NCI-H2196 (cell line): ENCODE results near the gene ZPLD1.

ENCODE experiments used
- DNase-seq: peaks from one replicate; lab custom pipeline; 2025; ENCODE audit not compliant: unreplicated experiment; lab: John Stamatoyannopoulos, UW

ZPLD1 gene

GRCh38 chr3:102526865-102527264 is 92.0 kb downstream of the ZPLD1 start:
- no peak for DNase-seq

DNA sequence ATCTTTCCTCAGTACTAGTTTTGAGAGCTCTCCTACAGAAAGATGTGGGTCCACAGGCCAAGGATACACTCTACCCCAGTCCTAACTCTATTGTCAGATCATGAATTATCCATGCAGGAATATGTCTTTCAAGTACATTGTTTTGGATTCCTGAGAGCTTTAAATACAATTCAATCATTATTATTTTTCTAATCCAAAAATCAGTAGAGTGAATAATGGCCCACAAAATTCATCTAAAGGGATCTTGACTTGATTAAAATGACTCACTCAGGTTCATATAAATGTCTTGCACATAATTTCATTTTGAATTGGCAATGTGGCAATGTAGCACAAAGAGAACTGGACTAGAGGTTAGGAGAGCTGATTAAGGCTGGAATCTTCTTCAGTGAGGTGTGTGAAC is 93.9 kb downstream of the ZPLD1 start:
- no peak for DNase-seq
